ENCODE measurements around the gene CAMTA1.

Gene CAMTA1

GRCh38 chr1:6958407-6959030 lies 173.3 kb downstream of the CAMTA1 start:
- no peaks in the 10 kb centered on the region for H3K36me3 ChIP-seq (ENCODE audit: low read depth)
- H3K4me1 ChIP-seq (ENCODE audit: insufficient read depth, poor library complexity, severe bottlenecking): peaks cover 6% of the 10 kb centered on the region
- no peaks in the 10 kb centered on the region for H3K27me3 ChIP-seq (ENCODE audit: insufficient read depth, poor library complexity, severe bottlenecking)
- DNase-seq (ENCODE audit: low spot score): no peak
- H3K27ac ChIP-seq (ENCODE audit: poor library complexity, severe bottlenecking): no peak overlapping the region
- no peak overlapping the region for H3K4me3 ChIP-seq (ENCODE audit: severe bottlenecking)
- TF ChIP-seq, protein P1, sequence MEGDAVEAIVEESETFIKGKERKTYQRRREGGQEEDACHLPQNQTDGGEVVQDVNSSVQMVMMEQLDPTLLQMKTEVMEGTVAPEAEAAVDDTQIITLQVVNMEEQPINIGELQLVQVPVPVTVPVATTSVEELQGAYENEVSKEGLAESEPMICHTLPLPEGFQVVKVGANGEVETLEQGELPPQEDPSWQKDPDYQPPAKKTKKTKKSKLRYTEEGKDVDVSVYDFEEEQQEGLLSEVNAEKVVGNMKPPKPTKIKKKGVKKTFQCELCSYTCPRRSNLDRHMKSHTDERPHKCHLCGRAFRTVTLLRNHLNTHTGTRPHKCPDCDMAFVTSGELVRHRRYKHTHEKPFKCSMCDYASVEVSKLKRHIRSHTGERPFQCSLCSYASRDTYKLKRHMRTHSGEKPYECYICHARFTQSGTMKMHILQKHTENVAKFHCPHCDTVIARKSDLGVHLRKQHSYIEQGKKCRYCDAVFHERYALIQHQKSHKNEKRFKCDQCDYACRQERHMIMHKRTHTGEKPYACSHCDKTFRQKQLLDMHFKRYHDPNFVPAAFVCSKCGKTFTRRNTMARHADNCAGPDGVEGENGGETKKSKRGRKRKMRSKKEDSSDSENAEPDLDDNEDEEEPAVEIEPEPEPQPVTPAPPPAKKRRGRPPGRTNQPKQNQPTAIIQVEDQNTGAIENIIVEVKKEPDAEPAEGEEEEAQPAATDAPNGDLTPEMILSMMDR (IDR thresholded peaks at IDR 0.05; ENCODE audit: poor library complexity, severe bottlenecking): no peak
- no peaks in the 10 kb centered on the region for H3K9me3 ChIP-seq (ENCODE audit: severe bottlenecking)
- ATAC-seq (ENCODE audit: low read depth): no peak

- Histone ChIP-seq H3K36me3 (ENCODE audit: low read depth) (no peaks in the 10 kb centered on the region), H3K27me3 (ENCODE audit: insufficient read depth, poor library complexity, severe bottlenecking) (no peaks in the 10 kb centered on the region), H3K9me3 (ENCODE audit: severe bottlenecking) (no peaks in the 10 kb centered on the region), H3K4me3 (ENCODE audit: severe bottlenecking) (no peak overlapping the region), H3K27ac (ENCODE audit: poor library complexity, severe bottlenecking) (no peak overlapping the region), H3K4me1 (ENCODE audit: insufficient read depth, poor library complexity, severe bottlenecking) (peaks cover 6% of the 10 kb centered on the region)
- no peak for DNase-seq (ENCODE audit: low spot score)
- ATAC-seq (ENCODE audit: low read depth): no peak
- TF ChIP-seq, protein P1 (IDR thresholded peaks at IDR 0.05; ENCODE audit: poor library complexity, severe bottlenecking): no peak
Observed at GRCh38 chr1:6959491-6959890, 174.2 kb downstream of the CAMTA1 start.

GRCh38 chr1:6960291-6960811 lies 175.1 kb downstream of the CAMTA1 start:
- no peak for DNase-seq (ENCODE audit: low spot score)
- no peak overlapping the region for H3K4me3 ChIP-seq (ENCODE audit: severe bottlenecking)
- H3K9me3 ChIP-seq (ENCODE audit: severe bottlenecking): no peaks in the 10 kb centered on the region
- peaks cover 6% of the 10 kb centered on the region for H3K4me1 ChIP-seq (ENCODE audit: insufficient read depth, poor library complexity, severe bottlenecking)
- TF ChIP-seq, protein P1 (IDR thresholded peaks at IDR 0.05; ENCODE audit: poor library complexity, severe bottlenecking): peak; percentile 13
- ATAC-seq (ENCODE audit: low read depth): peak; percentile 64
- no peaks in the 10 kb centered on the region for H3K36me3 ChIP-seq (ENCODE audit: low read depth)
- H3K27ac ChIP-seq (ENCODE audit: poor library complexity, severe bottlenecking): no peak overlapping the region
- H3K27me3 ChIP-seq (ENCODE audit: insufficient read depth, poor library complexity, severe bottlenecking): peaks cover 4% of the 10 kb centered on the region

- Histone ChIP-seq H3K27ac (ENCODE audit: poor library complexity, severe bottlenecking) (no peak overlapping the region), H3K9me3 (ENCODE audit: severe bottlenecking) (no peaks in the 10 kb centered on the region), H3K36me3 (ENCODE audit: low read depth) (no peaks in the 10 kb centered on the region), H3K4me1 (ENCODE audit: insufficient read depth, poor library complexity, severe bottlenecking) (peaks cover 6% of the 10 kb centered on the region), H3K4me3 (ENCODE audit: severe bottlenecking) (no peak overlapping the region), H3K27me3 (ENCODE audit: insufficient read depth, poor library complexity, severe bottlenecking) (peaks cover 7% of the 10 kb centered on the region)
- TF ChIP-seq, protein P1 (IDR thresholded peaks at IDR 0.05; ENCODE audit: poor library complexity, severe bottlenecking): no peak
- ATAC-seq (ENCODE audit: low read depth) (no peak), DNase-seq (ENCODE audit: low spot score) (no peak)
Observed at GRCh38 chr1:6960860-6961259, 175.6 kb downstream of the CAMTA1 start.

DNA sequence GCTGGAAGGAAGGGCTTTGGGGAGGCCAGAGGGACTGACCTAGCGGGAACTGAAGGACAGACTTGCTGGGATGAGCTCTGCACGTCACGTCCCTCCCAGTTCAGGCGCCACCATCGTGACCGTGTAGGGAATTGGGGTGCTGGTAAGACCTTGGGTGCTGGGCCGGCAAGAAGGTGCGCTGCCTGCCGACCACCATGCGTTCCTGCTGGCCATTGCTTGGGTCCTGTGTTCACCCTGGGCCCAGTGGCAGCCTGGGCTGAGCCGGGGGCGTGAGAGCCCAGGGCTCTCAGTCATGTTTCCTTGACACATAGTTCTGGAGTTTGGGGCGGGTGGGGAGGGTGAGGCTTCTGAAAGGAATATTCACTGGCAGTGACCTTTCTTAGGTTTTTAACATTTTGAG lies 176.0 kb downstream of the CAMTA1 start:
- Histone ChIP-seq H3K27me3 (ENCODE audit: insufficient read depth, poor library complexity, severe bottlenecking) (peaks cover 7% of the 10 kb centered on the region), H3K4me1 (ENCODE audit: insufficient read depth, poor library complexity, severe bottlenecking) (peaks cover 6% of the 10 kb centered on the region), H3K27ac (ENCODE audit: poor library complexity, severe bottlenecking) (no peak overlapping the region), H3K9me3 (ENCODE audit: severe bottlenecking) (no peaks in the 10 kb centered on the region), H3K4me3 (ENCODE audit: severe bottlenecking) (no peak overlapping the region), H3K36me3 (ENCODE audit: low read depth) (no peaks in the 10 kb centered on the region)
- no peak for DNase-seq (ENCODE audit: low spot score)
- ATAC-seq (ENCODE audit: low read depth): no peak
- TF ChIP-seq, protein P1 (IDR thresholded peaks at IDR 0.05; ENCODE audit: poor library complexity, severe bottlenecking): no peak

Data from RWPE2 (cell line).